GM18909 (cell line): ENCODE data around the gene MAD1L1.

Experiments
- ATAC-seq: cut with Tn5 transposase; IDR thresholded peaks from one replicate; pipeline ENCODE4 v1.9.1; 2021; ENCODE audit warnings: mild to moderate bottlenecking; ENCODE audit not compliant: unreplicated experiment, poor library complexity

Gene MAD1L1

GRCh38 chr7:1969459-1970284 is 263.1 kb downstream of the MAD1L1 start:
- no peak for ATAC-seq

- ATAC-seq: no peak
These were observed 264.2 kb downstream of the MAD1L1 start for GRCh38 chr7:1968397-1969111.

- no peak for ATAC-seq
These were observed 265.0 kb downstream of the MAD1L1 start for GRCh38 chr7:1967512-1968396.

GRCh38 chr7:1966631-1967200 is 266.0 kb downstream of the MAD1L1 start:
- no peak for ATAC-seq

- ATAC-seq: no peak
These were observed 267.0 kb downstream of the MAD1L1 start for GRCh38 chr7:1965579-1966294.

- ATAC-seq: no peak
These were observed 267.7 kb downstream of the MAD1L1 start for GRCh38 chr7:1964913-1965578.

GRCh38 chr7:1964211-1964912 is 268.4 kb downstream of the MAD1L1 start:
- no peak for ATAC-seq

- ATAC-seq: no peak
These were observed 269.2 kb downstream of the MAD1L1 start for GRCh38 chr7:1963575-1963974.

- no peak for ATAC-seq
These were observed 271.0 kb downstream of the MAD1L1 start for GRCh38 chr7:1961701-1962276.

- ATAC-seq: no peak
These were observed 273.4 kb downstream of the MAD1L1 start for GRCh38 chr7:1959305-1959704.

- ATAC-seq: no peak
These were observed 275.1 kb downstream of the MAD1L1 start for GRCh38 chr7:1957471-1958225.

- no peak for ATAC-seq
These were observed 275.9 kb downstream of the MAD1L1 start for GRCh38 chr7:1956611-1957470.

GRCh38 chr7:1956141-1956540 is 276.6 kb downstream of the MAD1L1 start:
- no peak for ATAC-seq

GRCh38 chr7:1954366-1955004 is 278.3 kb downstream of the MAD1L1 start:
- no peak for ATAC-seq

GRCh38 chr7:1953199-1954190 is 279.2 kb downstream of the MAD1L1 start:
- ATAC-seq: no peak
